NCI-H2171 (cell line): ENCODE data around the gene MPEG1.

Experiments used
- DNase-seq: peaks from one replicate; lab custom pipeline; 2025; lab: John Stamatoyannopoulos, UW

The MPEG1 gene

DNA sequence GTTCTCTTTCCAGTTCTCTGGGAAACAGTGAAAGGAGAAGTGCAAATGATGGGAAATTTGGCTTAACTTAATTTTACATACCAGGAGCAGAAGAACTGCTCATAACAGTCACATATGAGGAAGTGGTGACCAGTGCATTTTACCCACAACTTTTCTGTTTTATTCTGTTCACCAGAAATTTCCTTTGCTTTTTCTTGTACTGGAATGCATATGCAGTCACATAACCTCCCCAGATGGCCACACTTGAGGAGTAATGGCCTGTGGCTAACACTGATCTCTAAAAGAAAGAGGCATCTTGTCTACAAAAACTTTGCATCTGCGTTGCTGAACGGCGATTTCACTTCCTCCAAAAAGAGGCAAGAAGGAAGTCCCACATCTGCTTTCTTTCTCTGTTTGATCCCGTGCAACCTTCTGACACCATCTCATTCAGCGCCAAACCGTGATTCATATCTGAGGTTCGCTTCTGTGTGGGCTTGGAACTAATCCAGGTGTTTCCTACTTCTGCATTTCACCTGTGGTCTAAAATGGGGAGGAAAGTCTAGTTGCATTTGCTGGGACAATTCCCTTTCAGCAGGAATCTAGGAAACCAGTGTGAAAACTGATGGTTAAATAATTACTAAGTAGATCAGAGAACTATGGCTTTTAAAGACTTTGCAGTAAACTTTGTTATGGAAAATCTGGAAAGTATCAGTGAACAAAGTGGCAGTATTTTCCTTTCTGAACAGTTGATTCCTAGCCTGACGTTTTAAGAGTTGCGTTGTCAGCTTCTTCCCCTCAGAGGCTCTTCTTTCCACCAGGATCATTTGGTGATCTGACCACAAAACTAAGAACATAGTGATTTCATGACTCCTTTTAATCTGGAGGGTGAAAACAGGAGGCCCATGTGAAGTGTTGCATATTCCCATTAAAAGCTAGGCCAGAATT lies 4.2 kb upstream of the MPEG1 start:
- no peak for DNase-seq

DNA sequence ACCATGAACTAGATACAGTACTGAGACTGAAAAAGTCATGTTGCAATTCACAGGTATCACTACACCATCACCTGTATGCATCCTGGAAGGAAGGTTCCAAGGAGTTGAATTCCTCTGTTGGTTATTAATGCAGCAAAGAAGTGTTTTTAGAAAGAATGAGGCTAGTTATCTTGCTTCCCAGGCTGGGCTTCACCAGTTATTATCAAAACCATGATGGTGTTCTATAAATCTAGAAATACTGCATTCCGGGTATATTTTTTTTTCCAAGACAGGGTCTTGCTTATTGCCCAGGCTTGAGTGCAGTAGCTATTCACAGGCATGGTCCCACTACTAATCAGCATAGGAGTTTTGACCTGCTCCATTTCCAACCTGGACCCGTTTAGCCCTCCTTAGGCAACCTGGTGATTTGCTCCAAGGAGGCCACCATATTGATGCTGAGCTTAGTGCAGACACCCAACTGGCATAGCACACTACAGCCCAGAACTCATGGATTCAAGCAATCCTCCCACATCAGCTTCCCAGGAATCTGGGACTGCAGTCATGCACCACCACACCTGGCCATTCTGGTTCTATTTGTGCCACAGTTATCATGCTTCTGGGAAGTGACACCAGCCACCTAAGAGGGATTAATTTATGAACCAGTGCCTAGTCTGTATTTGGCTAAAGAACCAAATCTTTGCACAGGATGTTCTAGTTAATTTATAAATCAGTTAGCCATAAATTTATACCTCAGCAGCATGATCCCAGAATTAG lies 1.6 kb upstream of the MPEG1 start:
- DNase-seq, result no peak

DNA sequence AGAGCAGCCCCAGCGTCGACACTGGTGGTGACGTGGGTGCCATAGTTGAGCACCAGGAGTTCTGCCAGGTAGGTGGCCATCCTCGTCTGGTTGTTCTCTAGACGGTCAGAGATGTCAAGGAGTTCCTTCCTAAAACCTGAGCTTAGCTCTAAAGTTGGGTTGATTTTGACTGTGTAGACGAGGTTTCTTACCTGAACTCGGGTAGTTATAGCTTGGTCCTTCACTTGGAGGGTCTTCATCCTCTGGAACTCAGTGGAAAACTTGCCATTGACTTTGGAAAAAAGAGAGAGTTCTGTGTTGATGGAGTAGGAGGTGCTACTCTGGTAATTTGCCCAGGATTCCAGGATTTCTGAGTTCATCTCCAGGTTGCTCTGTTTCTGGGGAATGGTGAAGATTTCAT lies 505 bp downstream of the MPEG1 start:
- no peak for DNase-seq

DNA sequence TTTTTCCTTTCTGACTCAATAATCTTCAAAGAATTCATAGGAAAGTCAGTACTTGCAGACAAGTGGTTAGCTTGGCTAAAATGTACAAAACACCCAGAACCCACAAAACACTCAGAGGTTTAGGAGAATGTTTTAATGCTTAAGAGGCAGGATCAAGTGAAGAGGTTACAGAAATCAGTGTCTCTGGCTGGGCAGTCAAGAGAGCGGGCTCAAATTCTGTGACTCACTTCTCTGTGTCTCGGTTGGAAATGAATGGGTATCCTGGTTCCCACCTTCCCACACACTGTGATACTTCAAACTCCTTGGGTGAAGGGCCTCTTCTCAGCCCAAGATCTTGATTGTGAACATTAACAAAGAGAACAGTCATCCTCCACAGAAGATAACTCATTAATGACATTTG lies 3.8 kb downstream of the MPEG1 start:
- no peak for DNase-seq

DNA sequence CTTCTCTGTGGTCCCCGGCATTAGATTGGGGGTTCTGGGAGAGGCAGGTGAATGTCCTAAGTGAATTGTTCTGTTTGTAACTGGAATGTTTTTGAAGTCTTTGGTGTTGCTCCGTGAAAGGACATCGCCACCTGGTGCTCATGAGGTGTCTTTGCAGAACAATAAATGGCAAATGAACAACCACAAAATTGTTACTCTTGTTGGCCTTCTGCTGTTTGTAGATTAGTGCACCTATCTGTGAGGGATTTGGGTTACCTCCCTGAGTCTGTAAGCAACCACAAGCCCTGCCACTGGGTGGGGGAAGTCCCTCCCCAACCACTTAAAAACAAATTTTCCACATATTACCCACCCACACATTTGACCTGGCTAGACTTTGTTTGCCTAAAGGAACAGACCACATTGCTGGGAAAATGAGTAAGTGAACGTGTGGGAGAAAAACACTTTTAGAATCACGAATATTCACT lies 4.7 kb downstream of the MPEG1 start:
- DNase-seq, result no peak

DNA sequence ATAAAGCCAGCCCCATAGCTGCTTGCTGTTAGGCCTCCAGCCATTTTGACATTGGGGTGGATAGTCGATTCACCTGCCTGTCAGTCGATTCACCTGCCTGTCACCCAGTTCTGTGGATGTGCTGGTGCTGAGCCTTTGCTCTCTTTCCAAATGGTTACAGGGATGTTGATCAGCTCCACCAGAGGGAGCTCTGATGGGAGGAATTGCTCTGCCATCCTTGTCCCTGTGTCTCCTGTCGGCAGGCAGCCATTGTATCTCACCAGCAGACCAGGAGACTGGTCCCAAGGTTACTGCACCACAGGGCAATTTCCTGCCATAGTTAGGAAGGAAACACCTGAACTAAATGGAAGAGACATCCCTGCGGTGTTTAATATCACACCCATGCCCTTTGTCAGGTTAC lies 6.1 kb downstream of the MPEG1 start:
- DNase-seq, result no peak

DNA sequence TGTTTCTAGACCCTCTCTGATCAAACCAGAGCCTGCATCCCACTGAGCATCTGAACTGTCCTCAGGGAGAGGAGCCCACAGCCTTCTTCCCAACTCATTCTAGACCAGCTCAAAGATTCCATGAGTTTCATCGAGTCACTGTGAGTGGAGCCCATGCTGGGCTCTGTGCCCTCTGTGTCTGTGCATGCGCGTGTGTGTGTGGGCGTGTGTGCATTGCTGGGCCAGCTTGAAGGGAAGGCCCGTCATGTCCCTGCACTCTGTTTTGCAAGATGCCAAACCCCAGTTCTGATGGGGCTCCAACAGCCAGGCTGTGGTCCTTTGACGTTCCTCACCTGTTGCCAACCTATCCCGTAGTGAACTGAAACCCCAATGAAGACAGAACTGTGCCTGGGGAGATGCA lies 7.1 kb downstream of the MPEG1 start:
- no peak for DNase-seq

DNA sequence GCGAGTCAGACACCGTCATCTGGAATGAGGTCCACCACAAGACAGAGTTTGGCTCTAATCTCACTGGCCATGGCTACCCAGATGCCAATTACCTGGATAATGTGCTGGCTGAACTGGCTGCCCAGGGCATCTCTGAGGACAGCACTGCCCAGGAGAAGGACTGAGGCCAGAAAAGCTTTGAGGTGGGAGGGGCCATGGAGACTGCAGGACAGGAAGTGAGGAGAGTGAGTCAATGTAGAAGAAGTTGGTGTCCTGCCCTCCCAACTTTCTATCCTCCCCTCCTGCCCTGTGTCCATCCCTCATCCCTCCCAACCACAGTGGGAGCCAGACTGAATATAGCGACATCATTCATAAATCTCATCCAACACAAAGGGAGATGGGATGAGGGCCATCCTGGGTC lies 8.0 kb downstream of the MPEG1 start:
- no peak for DNase-seq

DNA sequence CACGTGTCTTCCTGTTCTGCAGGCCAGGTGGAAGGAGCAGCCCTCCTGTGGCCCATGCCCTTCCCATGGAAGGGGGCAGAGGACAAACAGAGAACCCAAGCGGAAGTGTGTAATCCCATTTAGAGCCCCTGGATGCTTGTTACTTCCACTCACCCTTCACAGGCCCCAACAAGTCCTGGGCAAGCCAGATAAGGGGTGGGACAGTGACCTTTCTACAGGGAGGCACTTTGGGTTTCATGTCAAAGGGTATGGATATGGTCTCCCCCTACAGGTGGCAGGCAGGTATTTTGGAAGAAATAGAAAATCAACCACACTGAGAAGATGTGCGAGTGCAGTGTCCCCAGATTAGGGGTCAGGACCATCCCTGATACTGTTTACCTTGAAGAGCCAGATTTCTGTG lies 11.4 kb downstream of the MPEG1 start:
- no peak for DNase-seq

DNA sequence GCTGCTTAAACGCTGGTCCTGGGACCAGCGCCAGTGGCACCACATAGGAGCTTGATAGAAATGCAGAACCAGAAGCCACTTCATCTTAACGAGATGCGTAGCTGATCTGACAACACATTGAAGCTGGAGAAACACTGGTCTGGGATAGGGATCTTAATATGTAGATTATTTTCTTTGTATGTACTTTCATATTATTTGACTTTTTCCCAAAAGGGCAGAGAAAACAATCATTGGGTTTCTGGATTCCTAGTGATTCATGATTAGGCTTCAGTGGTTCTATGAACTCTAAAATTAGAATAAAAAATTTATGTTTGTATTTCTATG lies 12.3 kb downstream of the MPEG1 start:
- no peak for DNase-seq

DNA sequence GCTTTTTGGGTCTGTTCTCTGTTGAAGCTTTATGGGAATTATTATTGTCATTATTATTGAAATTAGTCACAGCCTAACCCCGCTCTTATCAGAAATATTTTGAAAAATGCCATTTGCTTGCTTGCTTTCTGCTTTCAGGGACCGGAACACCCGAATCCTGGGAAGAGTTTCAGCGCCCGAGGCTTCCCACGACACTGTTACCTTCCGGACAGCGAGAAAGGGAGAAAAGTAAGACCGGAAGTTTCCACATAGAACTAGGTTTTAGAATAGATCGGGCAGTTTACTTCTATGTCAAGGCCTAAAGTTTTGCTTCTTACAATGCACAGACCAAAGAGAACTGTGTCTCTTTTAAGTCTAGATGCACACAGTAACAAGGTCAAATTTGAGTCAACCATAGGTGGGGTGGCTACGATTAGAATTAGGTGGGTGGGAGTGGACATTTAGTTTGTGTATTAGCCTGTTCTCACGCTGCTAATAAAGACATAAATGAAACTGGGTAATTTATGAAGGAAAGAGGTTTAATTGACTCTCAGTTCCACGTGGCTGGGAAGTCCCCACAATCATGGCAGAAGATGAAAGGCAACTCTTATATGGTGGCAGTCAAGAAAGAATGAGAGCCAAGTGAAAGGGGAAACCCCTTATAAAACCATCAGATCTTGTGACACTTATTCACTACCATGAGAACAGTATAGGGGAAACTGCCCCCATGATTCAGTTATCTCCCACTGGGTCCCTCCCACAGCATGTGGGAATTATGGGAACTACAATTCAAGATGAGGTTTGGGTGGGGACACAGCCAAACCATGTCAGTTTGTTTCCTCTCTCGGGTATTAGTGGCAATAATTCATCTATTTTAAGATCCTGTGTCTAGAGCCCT lies 12.9 kb downstream of the MPEG1 start:
- no peak for DNase-seq

DNA sequence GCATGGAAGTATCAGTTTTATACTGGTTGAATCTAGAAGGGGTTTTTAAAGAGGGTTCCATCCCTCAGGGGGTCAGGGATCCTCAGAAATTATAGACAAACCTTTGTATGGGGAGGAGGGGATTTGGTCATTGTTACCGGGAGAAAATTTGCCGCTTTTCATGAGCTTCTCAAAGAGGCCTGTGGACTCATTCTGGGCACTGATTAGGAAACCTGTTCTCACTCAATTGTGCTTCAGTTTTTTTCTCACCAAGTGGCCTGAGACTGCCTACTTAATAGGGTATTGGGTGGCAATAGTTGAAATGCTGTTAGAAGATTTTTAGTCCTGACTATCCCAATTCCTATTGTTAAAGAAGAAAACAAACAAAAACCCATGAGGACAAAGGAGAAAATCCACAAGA lies 14.0 kb downstream of the MPEG1 start:
- no peak for DNase-seq

DNA sequence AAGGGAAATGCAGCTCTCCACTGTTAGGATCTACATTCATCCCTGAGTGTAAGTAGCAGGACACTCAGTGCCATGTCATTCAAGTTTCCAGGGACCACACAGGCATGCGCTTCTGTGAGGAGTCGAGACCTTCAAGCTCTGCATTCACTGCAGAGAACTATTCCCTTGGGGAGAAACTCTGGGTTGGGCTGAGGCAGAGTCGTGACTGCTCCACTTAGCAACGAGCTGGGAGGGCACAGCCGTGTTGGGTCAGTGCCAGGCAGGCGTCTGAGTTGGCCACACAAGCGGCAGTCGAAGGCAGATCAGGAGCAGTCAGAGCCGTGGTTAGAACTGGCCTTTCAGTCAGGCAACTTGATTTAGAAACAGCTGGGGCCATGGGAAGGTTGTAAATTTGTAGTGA lies 14.7 kb downstream of the MPEG1 start:
- no peak for DNase-seq

DNA sequence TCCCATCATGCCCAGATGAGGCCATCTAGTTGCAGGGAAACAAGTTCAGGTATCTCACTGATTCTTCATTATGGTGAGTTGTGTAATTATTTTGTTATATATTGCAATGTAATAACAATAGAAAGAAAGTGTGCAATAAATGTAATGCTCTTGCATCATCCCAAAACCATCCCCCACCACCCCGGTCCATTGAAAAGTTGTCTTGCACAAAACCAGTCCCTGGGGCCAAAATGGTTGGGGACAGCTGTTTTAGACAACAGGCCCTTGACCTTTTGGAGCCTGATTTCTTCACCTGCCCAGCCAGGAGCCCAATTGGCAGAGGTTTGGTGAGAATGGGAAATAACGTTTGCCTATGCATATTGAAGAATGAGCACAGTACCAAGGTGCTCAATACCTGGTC lies 15.9 kb downstream of the MPEG1 start:
- DNase-seq, result no peak

DNA sequence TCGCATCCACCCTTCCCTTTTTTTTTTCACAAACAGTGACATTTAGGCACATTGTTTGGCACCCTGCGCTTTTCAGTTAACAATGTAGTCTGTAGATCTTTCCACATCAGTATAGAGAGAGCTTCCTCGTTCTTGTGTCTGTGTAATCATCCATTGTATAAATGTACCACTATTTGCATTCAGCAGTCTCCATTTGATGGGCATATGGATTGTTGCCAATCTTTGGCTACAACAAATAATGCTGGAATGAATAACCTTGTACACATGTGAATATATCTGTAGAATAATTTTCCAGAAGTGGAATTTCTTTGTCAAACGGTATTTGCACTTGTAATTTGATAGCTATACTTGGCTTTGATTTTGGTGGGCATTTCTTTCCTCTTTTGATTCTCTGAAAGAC lies 17.1 kb downstream of the MPEG1 start:
- no peak for DNase-seq

DNA sequence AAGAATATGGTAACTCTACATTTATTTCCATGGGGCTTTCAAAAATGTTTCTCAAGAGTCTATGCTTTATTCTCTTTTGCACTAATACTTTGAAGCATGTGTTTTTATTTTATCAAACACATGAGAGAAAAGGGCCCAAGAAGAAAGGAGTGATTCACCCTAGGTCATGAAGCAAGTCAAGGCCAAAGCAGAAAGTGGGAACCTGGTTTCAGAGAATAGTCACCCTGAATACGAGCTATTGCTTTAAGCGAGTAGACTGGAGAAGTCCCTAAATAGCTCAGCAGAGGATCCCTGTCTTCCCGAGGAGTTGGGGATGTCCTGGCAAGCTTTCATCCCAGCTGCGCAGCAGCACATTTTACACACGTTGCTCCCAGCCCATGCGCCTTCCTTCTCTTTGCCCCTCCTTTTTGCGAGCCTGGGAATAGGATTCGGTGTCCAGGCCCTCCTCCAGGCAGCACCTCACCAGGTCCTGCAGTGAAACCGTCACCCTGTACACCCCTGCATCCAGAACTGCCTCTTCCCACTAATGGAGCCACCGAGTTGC lies 19.1 kb downstream of the MPEG1 start:
- no peak for DNase-seq

DNA sequence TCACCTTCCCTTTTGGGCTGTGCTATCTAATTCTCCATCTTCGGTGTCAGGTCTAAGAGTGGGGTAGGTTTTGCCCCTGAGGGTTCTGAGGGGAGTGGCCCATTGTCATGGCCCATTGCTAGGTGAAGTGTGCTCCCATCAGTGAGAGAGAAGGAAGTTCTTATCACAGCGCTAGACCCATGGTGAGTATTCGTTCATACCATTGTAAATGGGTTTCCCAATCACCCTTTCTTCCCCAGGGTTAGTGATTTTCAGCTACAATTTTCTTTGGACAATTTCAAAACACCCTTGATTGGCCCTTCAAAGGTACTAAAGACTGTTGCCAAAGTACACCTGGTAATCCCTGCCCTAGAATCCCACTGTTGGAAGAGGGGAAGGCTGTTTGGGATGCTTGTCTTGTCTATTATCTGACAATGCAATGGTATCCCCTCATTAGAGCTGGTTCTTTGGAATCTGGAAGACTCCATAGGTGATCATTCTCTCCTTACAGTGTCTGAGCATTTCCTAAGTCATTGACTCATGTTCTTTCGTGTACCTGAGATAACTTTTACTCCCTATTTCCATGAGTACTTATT lies 20.2 kb downstream of the MPEG1 start:
- no peak for DNase-seq

DNA sequence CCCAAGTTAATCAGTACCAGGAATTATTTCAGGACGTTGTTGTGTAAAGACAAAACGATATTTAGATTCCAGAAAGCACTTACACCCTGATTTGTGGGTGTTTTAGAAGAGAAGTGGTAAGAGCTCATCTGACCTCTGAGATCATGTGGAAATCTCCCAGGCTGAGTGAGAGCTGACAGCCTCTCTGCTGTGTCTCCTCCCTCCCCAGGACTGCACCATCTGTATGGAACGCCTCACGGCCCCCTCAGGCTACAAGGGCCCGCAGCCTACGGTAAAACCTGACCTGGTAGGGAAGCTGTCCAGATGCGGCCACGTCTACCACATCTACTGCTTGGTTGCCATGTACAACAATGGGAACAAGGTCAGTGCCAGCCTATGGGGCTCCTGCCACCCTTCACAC lies 20.8 kb downstream of the MPEG1 start:
- no peak for DNase-seq

DNA sequence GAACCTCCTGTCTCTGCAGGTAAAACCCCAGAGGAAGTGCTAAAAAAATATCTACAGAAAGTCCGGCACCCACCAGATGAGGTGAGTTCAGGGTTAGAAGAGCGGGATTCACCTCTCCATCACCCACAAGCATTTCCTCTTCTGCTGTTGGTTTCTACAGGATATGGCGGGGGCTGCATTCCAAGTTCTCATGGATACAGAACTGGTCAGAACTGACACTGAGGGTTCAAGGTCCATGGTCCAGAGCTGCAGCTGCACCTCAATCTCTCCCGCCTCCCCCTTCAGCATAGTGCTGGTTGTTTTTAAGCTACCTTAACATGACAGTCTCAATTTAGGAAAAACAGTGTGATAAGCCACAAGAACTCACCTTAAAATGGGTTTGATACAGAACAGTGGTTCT lies 21.6 kb downstream of the MPEG1 start:
- DNase-seq, result no peak

DNA sequence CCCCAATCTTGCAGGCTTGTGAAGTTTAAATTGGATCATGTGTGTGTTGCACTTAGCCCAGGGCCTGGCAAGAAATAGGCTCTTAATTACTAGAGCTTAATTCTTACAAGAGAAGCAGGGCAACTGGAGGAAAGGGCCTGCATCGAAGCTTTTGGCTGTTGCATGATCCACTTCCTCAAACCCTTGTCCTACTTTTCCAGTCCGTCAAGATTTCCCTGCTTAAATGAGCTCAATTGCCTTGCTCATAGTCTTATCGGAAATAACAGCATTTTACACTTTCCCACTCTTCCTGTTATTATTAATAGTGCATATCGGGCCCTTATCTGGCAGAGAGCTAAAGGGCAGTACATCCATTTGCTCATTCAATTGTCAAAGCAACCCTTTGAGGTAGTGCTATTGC lies 22.7 kb downstream of the MPEG1 start:
- no peak for DNase-seq

DNA sequence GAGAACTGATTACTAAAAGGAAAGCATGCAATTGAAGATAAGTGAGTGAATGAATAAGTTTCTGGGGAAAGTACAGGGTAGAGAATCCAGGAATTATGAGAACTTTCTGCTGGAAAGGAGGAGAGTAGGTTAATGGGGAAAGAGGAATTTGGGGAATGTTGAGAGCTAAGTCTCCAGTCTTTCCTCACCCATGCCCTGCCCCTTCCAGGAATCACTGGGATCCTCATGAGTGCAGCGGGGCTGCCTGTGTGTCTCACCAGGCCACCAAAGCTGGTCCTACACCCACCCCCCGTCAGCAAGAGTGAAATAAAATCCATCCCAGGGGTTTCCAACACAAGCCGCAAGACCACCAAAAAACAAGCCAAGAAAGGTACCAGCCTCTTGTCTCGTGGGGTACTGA lies 23.8 kb downstream of the MPEG1 start:
- no peak for DNase-seq

DNA sequence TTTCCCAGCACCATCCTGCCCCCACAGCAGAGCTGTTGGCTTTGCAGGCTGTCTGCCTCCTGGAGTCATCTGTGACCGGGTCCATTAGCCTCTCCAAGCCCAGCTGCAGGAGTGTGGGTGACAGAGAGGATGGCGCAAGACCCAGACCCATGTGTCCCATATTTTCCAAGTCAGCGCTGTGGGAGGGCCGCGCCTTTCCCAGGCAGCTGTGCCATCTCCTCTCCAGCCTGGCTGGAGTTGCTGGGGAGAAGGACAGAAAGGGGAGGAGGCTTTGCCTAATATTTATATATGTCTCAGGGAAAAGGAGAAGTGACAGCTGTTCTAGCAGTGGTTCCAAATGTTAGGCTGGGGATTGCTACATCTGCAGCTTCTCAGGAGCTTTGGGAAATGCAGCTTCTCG lies 25.1 kb downstream of the MPEG1 start:
- no peak for DNase-seq
